Spleen (tissue), 7 donors: ENCODE data around the gene NIP7.

ENCODE experiments used
- POLR2A ChIP-seq, 3 donors: fragments of 450-650 bp; IDR thresholded peaks; one replicate each; pipeline ENCODE4 v1.5.1; 2017; ENCODE audit warnings: antibody characterized with exemption in 3 of 3, mild to moderate bottlenecking in 1 of 3
- TF ChIP-seq, protein P1 (sequence below), 11 experiments: fragments of 200-600 bp in 7 of 11; fragments of 450-650 bp in 4 of 11; sonication (generic) in 4 of 11; IDR thresholded peaks in 8 of 11; conservative IDR thresholded peaks in 3 of 11; 1 replicate in 7 of 11; 2 replicates in 4 of 11; pipeline versions ENCODE4 v1.4.0 to v1.8.0; 2016 to 2021; ENCODE audit warnings: antibody characterized with exemption in 11 of 11, inconsistent platforms in 4 of 11, mild to moderate bottlenecking in 1 of 11
- donor health status: DM: no; HTN: no; CAD: no; lungs with moderate emphysema.
- donor health status: DM: no; HTN: no; CAD: no.
- donor health status: DM: no; HTN: no; CAD: no.

DNA sequence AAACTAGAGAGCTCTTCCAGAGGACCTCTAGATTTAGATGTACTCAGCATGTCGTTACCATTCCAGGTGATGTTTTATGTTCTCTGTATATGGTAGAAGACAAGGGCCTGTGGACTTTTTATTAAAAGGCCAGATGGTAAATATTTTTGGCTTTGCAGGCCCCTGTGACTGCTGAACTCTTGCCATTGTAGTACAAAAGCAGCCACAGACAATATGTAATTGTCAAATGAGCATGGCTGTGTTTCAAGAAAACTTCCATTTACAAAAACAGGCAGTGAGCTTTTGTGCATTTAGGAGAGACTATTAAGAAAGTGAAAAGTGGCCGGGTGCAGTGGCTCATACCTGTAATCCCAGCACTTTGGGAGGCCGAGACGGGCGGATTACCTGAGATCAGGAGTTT, 4.6 kb downstream of the NIP7 start:
- TF ChIP-seq, protein P1, sequence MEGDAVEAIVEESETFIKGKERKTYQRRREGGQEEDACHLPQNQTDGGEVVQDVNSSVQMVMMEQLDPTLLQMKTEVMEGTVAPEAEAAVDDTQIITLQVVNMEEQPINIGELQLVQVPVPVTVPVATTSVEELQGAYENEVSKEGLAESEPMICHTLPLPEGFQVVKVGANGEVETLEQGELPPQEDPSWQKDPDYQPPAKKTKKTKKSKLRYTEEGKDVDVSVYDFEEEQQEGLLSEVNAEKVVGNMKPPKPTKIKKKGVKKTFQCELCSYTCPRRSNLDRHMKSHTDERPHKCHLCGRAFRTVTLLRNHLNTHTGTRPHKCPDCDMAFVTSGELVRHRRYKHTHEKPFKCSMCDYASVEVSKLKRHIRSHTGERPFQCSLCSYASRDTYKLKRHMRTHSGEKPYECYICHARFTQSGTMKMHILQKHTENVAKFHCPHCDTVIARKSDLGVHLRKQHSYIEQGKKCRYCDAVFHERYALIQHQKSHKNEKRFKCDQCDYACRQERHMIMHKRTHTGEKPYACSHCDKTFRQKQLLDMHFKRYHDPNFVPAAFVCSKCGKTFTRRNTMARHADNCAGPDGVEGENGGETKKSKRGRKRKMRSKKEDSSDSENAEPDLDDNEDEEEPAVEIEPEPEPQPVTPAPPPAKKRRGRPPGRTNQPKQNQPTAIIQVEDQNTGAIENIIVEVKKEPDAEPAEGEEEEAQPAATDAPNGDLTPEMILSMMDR (IDR thresholded peaks at IDR 0.05 in 8 of 11, conservative IDR thresholded peaks at IDR 0.05 in 3 of 11), result no peak
- TF ChIP-seq POLR2A (IDR thresholded peaks at IDR 0.05), result no peak
